HG03565 (cell line): ENCODE results near the gene PKNOX2.

Source experiments
- ATAC-seq: cut with Tn5 transposase; IDR thresholded peaks from one replicate; pipeline ENCODE4 v1.9.1; 2021; ENCODE audit warnings: mild to moderate bottlenecking, moderate library complexity; ENCODE audit not compliant: unreplicated experiment

PKNOX2 gene

GRCh38 chr11:125330462-125331325 is 166.1 kb downstream of the PKNOX2 start:
- no peak for ATAC-seq

GRCh38 chr11:125331357-125332035 is 166.9 kb downstream of the PKNOX2 start:
- ATAC-seq, result no peak

DNA sequence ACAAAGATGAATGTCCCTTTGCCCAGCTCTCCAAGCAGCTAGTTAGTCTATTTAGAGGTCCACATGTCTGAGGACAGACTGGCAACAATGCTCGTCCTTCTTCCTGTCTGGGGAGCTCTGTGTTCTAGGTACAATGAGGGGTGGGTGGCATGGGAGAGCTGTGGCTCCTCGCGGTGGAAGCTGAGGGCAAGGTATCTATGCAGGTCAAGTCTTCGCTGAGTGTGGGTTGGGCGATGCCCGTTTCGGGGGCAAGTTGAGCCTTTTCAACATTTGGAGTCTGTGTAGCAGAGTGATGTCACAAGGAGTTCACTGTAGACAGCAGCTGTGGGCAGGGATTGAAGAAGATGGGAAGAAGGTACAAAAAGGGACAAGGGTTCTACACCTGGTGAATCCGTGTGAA is 168.3 kb downstream of the PKNOX2 start:
- ATAC-seq, result no peak

DNA sequence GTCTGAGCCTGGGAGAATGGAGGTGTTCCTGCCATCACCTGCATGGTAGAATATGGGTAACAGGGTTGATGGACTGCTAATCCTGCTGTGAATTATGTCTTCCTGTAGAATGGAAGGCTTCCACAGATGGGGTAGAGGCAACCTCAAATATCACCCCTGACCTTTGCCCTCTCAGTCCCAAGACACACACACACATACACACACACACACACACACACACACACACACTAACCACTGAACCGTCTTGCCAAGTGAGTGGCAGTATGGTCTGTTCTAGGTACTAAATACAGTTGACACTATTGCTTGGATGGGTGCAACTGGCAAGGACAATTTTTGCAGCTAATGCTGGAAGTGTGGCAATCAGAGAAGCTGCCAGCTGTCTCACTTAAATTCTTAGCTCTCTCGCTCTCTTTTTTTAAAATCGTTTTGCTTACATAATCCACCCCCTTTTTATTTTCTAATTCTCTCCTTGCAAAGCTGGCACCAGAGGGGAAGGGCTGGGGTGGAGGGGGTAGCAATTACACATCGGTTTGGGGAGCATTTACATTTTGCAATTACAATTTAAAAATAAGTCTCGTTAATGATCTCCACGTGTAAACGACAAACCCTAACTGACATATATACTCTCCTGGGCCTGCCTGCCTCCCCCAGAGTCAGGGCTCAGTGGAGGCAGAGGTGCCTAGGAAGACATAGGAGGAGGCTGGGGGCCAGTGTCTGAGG is 169.0 kb downstream of the PKNOX2 start:
- no peak for ATAC-seq

DNA sequence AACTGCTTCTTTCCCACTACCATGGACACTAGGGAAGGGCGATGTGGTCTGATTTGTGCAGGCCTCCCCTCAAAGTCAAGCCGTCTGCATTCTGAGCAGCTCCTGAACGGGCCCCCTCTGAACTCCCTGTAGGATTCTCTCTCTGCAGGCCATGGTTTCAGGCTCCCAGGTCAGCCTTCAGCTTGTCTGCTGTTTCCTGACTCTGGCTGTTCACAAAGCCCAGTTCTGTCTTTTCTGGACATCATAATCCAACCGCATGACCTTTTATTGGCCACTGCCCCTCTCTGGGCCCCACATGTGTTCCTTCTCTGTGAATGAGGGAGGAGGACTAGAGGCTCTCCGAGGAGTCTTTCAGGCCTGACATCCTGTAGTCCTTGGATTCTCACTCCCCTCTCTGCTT is 170.6 kb downstream of the PKNOX2 start:
- ATAC-seq, result no peak

DNA sequence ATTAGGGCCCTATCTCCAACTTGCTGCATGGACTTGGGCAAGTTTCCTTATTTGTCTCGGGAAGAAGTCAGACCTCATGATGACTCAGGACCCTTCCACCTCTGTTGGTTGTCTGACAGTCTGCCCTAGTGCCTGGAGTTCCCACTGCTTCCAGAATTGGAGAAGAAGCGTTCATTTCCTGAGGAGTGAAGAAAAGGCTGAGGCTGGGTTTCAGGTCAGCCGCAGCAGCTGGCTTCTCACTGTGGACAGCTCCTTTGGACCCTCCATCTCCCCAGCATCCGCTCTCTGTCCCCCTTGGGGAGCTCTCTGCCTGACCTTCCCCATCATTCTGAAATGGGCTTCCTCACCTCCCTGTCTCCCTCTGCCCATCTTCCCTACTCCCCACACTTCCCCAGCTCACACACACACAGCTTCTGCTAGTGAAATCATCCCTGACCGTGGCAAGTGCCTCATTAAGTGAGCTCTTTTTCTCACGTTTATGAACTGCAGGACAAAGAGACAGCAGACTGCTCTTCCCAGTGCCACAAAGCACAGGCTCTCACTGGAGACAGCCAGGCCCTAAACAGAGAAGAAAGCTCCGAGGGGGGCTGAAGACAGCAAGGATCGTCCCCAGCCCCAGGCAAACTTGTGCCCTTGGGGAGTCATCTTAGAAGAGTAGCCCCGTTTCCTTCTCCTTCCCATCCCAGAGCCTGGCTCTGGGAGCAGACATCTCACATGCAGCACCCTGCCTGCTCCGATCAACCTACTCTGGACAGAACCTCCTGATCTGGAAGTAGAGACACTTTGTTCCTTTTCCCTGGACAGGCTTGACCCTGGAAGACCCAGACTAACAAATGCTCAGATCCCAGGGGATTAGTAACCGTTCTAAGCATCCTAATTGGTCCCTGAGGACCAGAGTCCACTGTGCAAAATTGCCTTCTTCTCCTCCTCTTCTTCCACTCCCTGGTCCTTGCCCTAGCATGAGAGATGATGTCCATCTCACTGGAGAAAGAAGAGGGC is 173.6 kb downstream of the PKNOX2 start:
- no peak for ATAC-seq

DNA sequence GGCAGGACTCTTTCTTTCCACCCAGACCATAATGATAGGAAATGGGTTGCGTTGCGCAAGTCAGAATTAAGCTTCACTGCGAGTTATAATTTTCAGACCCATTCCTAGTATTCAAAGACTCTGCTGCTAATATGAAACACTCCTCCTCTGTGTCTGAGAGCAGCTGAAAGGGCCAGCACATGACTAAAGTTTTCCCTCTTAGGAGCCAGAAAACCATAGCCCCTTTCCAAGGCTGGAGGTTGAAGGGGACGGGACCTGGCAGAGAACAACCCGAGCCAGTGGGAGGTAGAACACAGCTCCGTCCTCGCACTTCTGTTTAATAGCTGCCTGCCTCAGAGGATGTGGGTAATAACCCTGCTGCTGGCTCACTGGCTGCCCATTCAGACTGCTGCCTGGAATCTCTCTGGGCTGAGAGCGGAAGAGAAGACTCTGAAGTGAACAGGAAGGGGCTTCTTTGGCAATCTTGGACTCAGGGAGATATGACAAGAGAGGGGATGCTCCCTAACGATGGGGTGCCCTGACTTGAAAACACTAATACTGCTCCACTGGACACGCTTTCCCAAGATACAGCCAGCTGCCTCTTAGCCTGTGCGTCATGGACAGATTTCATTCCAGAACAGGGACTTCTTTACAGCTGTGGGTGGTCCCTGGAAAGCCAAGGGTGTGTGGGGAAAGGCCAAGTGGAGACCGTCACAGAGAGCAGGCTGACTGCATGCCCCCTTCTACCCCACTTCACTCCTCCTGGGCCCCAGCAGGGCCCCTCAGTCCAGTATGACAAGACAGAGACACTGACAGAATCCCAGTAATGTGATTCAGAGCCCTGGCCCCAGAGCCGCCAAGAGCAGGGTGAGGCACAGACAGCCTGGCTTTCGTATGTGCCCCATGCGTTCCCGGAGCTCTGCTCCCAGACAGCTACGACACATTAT is 174.6 kb downstream of the PKNOX2 start:
- ATAC-seq, result no peak

DNA sequence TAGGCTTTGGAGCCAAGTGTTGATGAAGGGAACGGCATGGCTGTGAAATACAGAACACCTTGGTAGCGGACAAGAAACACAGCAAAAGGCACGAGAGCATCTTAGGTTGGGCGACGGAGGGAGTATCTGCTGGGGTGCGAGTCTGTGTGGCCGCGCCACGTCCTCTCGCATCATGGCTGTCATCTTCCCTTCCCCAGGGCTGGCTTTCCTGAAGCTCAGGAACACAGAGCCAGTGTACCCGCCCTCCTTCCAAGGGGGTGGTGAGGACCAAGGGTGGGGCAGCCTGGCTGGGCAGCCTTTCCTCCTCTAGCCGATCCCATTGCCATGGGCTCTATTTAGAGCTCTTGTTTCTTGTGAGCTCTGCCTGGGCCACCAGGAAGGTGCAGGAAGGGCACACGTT is 177.1 kb downstream of the PKNOX2 start:
- no peak for ATAC-seq

- no peak for ATAC-seq
Observed at GRCh38 chr11:125342281-125342930, 177.9 kb downstream of the PKNOX2 start.

DNA sequence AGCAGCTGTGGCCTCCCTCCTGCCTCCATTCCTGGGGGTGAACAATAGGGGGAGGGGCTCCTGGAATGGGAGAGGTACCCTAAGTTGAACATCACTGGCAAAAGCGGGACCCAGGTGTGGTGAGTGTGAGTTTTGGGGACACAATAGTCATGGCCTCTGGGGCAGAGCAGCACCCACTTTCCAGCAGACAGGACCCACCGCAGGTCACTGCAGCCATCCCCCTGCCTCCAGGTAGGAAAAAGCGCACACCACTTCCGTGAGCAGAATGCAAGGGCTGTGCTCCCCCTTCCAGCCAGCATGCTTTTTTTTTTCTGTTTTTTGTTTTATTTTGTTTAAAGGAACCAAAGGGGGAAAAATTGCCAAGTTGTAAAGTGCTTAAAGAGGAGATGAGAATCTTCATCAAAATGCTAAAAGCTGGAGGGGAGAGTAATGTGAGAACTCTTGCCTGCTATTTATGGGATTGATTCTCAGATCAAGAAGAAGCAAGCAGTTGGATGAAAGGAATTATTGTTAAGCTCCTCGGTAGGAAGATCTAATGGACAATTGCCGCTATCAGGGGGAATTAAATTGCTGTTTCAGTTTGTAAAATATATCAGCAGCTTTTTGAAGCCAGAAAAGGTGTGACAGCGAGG is 178.7 kb downstream of the PKNOX2 start:
- no peak for ATAC-seq

GRCh38 chr11:125343718-125344131 is 179.2 kb downstream of the PKNOX2 start:
- ATAC-seq, result no peak

- no peak for ATAC-seq
Observed at GRCh38 chr11:125344846-125345420, 180.4 kb downstream of the PKNOX2 start.

DNA sequence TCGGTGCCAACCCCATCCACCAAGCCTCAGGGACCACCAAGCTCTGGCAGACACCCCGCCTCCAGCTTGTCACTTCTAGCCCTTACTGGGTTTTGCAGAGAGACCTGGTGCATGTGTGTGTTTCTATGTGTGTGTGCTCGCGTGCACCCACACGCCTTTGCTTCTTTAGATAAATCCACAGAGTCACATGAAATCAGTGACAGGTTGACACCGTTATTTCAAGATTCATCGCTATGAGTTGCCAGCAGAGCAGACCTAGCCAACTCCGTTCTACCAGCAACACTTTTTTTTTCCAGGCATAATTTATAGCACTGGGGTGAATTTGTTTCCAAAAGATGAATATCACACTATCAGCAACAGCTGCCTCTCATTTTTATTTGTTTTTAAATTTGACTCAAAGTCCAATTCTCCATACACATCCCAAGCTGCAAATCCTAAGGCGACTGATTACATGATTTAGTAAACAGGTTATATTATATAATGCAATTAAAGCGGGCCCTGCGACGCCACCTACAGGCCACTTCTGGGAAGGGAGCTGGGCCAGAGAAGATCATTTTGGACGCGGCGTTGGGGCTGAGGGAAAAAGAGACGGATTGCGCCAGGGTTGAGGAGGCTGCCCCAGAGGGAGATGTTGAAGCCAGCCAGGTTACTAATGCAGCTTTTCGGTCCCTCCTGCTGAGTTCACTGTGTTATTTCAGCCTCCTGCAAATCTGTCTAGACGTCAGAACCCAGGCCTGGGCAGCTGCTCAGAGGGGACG is 181.0 kb downstream of the PKNOX2 start:
- no peak for ATAC-seq

GRCh38 chr11:125346179-125346530 is 181.6 kb downstream of the PKNOX2 start:
- ATAC-seq, result no peak

DNA sequence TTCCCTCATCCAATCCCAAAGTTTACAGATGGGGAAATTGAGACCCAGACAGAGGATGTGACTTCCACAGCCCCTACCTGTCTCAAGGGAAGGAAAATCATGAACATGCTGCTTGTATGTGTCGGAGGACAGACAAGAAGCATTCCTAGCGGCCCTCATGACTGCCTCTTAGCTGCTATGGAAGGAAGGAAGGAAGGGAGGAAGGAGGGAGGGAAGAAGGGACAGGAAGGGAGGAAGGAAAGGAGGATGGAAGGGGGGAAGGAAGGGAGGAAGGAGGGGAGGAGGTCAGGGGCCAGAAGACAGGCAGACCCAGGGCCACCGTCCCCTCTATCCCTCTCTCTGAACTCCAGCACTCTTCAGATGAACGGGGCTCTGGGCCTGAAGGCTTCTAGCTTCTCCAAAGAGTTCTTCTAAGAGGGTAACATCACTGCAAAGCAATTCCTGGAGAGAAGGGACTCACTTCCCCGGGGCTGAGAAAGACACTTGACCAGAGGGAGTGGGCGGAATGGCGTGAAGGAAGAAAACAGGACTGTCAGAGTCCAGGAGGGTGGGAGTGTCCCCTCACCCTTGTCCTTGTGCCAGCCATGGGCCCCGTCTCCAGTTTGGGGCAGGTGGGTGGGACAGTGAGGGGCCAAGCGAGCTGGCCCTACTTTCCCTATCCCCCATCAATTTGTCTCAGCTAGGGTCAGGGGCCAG is 182.2 kb downstream of the PKNOX2 start:
- no peak for ATAC-seq

DNA sequence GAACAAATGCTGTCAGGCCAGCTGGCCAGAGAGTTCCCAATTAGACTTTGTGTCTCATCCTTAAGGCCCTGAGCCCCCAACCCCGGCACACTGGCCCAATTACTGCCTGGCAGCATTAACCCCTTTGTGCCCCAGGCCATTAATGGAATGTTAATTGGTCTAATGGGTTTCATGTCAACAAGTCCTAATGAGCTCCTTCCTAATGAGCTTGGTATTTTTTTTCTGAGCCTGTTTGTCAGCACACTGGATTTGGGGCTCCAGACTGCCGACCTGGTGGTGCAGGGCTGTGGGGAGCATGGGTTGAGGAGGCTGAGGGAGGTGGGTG is 182.7 kb downstream of the PKNOX2 start:
- no peak for ATAC-seq

GRCh38 chr11:125348141-125348651 is 183.6 kb downstream of the PKNOX2 start:
- ATAC-seq, result no peak
